HG02973 (cell line): ENCODE measurements around the gene SLC18A3.

ENCODE experiments used
- ATAC-seq: cut with Tn5 transposase; IDR thresholded peaks from one replicate; pipeline ENCODE4 v1.9.1; 2021; ENCODE audit warnings: moderate library complexity; ENCODE audit not compliant: unreplicated experiment

The SLC18A3 gene

GRCh38 chr10:49624629-49625028, 14.5 kb downstream of the SLC18A3 start:
- no peak for ATAC-seq

- no peak for ATAC-seq
Measured at GRCh38 chr10:49625411-49625810, 15.3 kb downstream of the SLC18A3 start.

- no peak for ATAC-seq
Measured at GRCh38 chr10:49627038-49627437, 16.9 kb downstream of the SLC18A3 start.

- ATAC-seq = no peak
Measured at GRCh38 chr10:49627644-49628247, 17.6 kb downstream of the SLC18A3 start.

GRCh38 chr10:49628599-49628998, 18.5 kb downstream of the SLC18A3 start:
- no peak for ATAC-seq

GRCh38 chr10:49629431-49629881, 19.3 kb downstream of the SLC18A3 start:
- no peak for ATAC-seq

GRCh38 chr10:49631975-49632374, 21.9 kb downstream of the SLC18A3 start:
- ATAC-seq = no peak

GRCh38 chr10:49632406-49633317, 22.6 kb downstream of the SLC18A3 start:
- no peak for ATAC-seq

- ATAC-seq = no peak
Measured at GRCh38 chr10:49633327-49634068, 23.4 kb downstream of the SLC18A3 start.

GRCh38 chr10:49634069-49634660, 24.1 kb downstream of the SLC18A3 start:
- ATAC-seq = no peak

- no peak for ATAC-seq
Measured at GRCh38 chr10:49642311-49642710, 32.2 kb downstream of the SLC18A3 start.

- ATAC-seq = no peak
Measured at GRCh38 chr10:49643241-49644034, 33.3 kb downstream of the SLC18A3 start.

- no peak for ATAC-seq
Measured at GRCh38 chr10:49644035-49644646, 34.0 kb downstream of the SLC18A3 start.

- no peak for ATAC-seq
Measured at GRCh38 chr10:49645417-49645816, 35.3 kb downstream of the SLC18A3 start.

GRCh38 chr10:49645871-49646870, 36.1 kb downstream of the SLC18A3 start:
- ATAC-seq = no peak

- no peak for ATAC-seq
Measured at GRCh38 chr10:49647554-49647953, 37.4 kb downstream of the SLC18A3 start.

- ATAC-seq = no peak
Measured at GRCh38 chr10:49647985-49648795, 38.1 kb downstream of the SLC18A3 start.

- no peak for ATAC-seq
Measured at GRCh38 chr10:49649294-49649693, 39.2 kb downstream of the SLC18A3 start.
